Natural killer cell treated with Interleukin-12 subunit alpha and Interleukin-12 subunit beta and Interleukin-15 and Interleukin-18, amount 100 ng/mL, for 72 hours (primary cell): Measurements from ENCODE around the gene MAGI1. TPM values are rescaled to one million over a fixed set of nuclear protein-coding genes. Genes with fewer than 3 reads are reported as not detected.

Source experiments
- ATAC-seq, 2 donors: fragments of 150-1000 bp; cut with Tn5 transposase in 1 of 2; sonication (Bioruptor Pico), chemical (Tn5 transposase) in 1 of 2; 2 replicates each; pipeline ENCODE4 v1.10.0; 2021
- DNase-seq: peaks from one replicate; pipeline ENCODE4 v3.0.0; 2022; ENCODE audit warnings: low spot score
- H3K27ac Mint-ChIP-seq, 2 donors: 1 replicate in 1 of 2; 2 replicates in 1 of 2; pipeline ENCODE4 v1.8.0; 2022; ENCODE audit warnings: mixed read lengths in 2 of 2, mild to moderate bottlenecking in 1 of 2, moderate library complexity in 1 of 2
- H3K27me3 Mint-ChIP-seq, 2 donors: 1 replicate in 1 of 2; 2 replicates in 1 of 2; pipeline ENCODE4 v1.8.0; 2022; ENCODE audit warnings: mixed read lengths in 2 of 2
- H3K36me3 Mint-ChIP-seq: one replicate; pipeline ENCODE4 v1.8.0; 2022; ENCODE audit warnings: mixed read lengths
- H3K4me1 Mint-ChIP-seq, 2 donors: 1 replicate in 1 of 2; 2 replicates in 1 of 2; pipeline ENCODE4 v1.8.0; 2022; ENCODE audit warnings: low read depth in 2 of 2, mixed read lengths in 2 of 2, mild to moderate bottlenecking in 1 of 2
- H3K4me3 Mint-ChIP-seq: one replicate; pipeline ENCODE4 v1.8.0; 2022; ENCODE audit warnings: mixed read lengths
- H3K9me3 Mint-ChIP-seq: 2 replicates; pipeline ENCODE4 v1.8.0; 2022; ENCODE audit warnings: mixed read lengths
- total RNA-seq, 2 donors: library from RNA; stranded (reverse); gene quantifications; one replicate each; pipeline ENCODE4 v1.2.3, GENCODE V29; 2022

MAGI1 gene
- total RNA-seq, 2 donors from 2014 or later, result not detected

- Mint-ChIP-seq H3K27ac (no peak overlapping the region), H3K27me3 (peaks cover 0 to 4% of the 10 kb centered on the region in 2 donors), H3K4me1 (no peaks in the 10 kb centered on the region), H3K36me3 (no peaks in the 10 kb centered on the region), H3K9me3 (peaks cover 3% of the 10 kb centered on the region), H3K4me3 (no peak overlapping the region)
- DNase-seq (no peak), ATAC-seq (no peak)
Measured at GRCh38 chr3:65603631-65604030, 435.1 kb downstream of the MAGI1 start.

- Mint-ChIP-seq H3K36me3 (no peaks in the 10 kb centered on the region), H3K4me3 (no peak overlapping the region), H3K27ac (no peak overlapping the region), H3K9me3 (peaks cover 2% of the 10 kb centered on the region), H3K27me3 (peaks cover 0 to 11% of the 10 kb centered on the region in 2 donors), H3K4me1 (no peaks in the 10 kb centered on the region)
- DNase-seq (no peak), ATAC-seq (no peak)
Measured at GRCh38 chr3:65600888-65601287, 437.8 kb downstream of the MAGI1 start.

- peaks cover 3% of the 10 kb centered on the region for H3K9me3 Mint-ChIP-seq
- ATAC-seq, result no peak
Measured at GRCh38 chr3:65597952-65598413, 440.7 kb downstream of the MAGI1 start.

GRCh38 chr3:65597226-65597951 lies 441.3 kb downstream of the MAGI1 start:
- ATAC-seq (no peak), DNase-seq (no peak)
- H3K27me3 Mint-ChIP-seq, result peaks cover 0 to 11% of the 10 kb centered on the region in 2 donors

More at GRCh38 chr3:65597952-65598413, 440.7 kb downstream of the MAGI1 start:
- H3K27me3 Mint-ChIP-seq, result peaks cover 0 to 11% of the 10 kb centered on the region in 2 donors
- H3K27ac Mint-ChIP-seq, result no peak overlapping the region
- no peak for DNase-seq
- H3K4me1 Mint-ChIP-seq, result no peaks in the 10 kb centered on the region
- H3K36me3 Mint-ChIP-seq, result no peaks in the 10 kb centered on the region
- H3K4me3 Mint-ChIP-seq, result no peak overlapping the region

GRCh38 chr3:65596571-65597225 lies 442.0 kb downstream of the MAGI1 start:
- Mint-ChIP-seq H3K4me3 (no peak overlapping the region), H3K4me1 (no peaks in the 10 kb centered on the region), H3K36me3 (no peaks in the 10 kb centered on the region), H3K27ac (no peak overlapping the region), H3K9me3 (peaks cover 5% of the 10 kb centered on the region), H3K27me3 (peaks cover 0 to 11% of the 10 kb centered on the region in 2 donors)
- DNase-seq (no peak), ATAC-seq (no peak)

More at GRCh38 chr3:65597226-65597951, 441.3 kb downstream of the MAGI1 start:
- Mint-ChIP-seq H3K36me3 (no peaks in the 10 kb centered on the region), H3K4me3 (no peak overlapping the region), H3K9me3 (peaks cover 3% of the 10 kb centered on the region), H3K27ac (no peak overlapping the region), H3K4me1 (no peaks in the 10 kb centered on the region)

GRCh38 chr3:65596029-65596300 lies 442.8 kb downstream of the MAGI1 start:
- DNase-seq, result no peak
- Mint-ChIP-seq H3K27me3 (peaks cover 0 to 11% of the 10 kb centered on the region in 2 donors), H3K36me3 (no peaks in the 10 kb centered on the region), H3K4me3 (no peak overlapping the region), H3K27ac (no peak overlapping the region), H3K9me3 (peaks cover 7% of the 10 kb centered on the region), H3K4me1 (no peaks in the 10 kb centered on the region)
- no peak for ATAC-seq

- H3K27ac Mint-ChIP-seq, result no peak overlapping the region
- no peak for ATAC-seq
- no peaks in the 10 kb centered on the region for H3K36me3 Mint-ChIP-seq
- H3K27me3 Mint-ChIP-seq, result peaks cover 0 to 11% of the 10 kb centered on the region in 2 donors
- H3K4me1 Mint-ChIP-seq, result no peaks in the 10 kb centered on the region
- H3K9me3 Mint-ChIP-seq, result peaks cover 7% of the 10 kb centered on the region
- no peak overlapping the region for H3K4me3 Mint-ChIP-seq
- no peak for DNase-seq
Measured at GRCh38 chr3:65595222-65596028, 443.3 kb downstream of the MAGI1 start.

GRCh38 chr3:65593780-65594752 lies 444.7 kb downstream of the MAGI1 start:
- Mint-ChIP-seq H3K27me3 (peaks cover 0 to 11% of the 10 kb centered on the region in 2 donors), H3K36me3 (no peaks in the 10 kb centered on the region), H3K9me3 (peaks cover 12% of the 10 kb centered on the region)

GRCh38 chr3:65591313-65591712 lies 447.4 kb downstream of the MAGI1 start:
- ATAC-seq, result no peak
- Mint-ChIP-seq H3K9me3 (peaks cover 12% of the 10 kb centered on the region), H3K36me3 (no peaks in the 10 kb centered on the region), H3K4me3 (no peak overlapping the region), H3K4me1 (no peaks in the 10 kb centered on the region), H3K27me3 (no peaks in the 10 kb centered on the region), H3K27ac (no peak overlapping the region)
- no peak for DNase-seq

More at GRCh38 chr3:65593780-65594752, 444.7 kb downstream of the MAGI1 start:
- Mint-ChIP-seq H3K4me3 (no peak overlapping the region), H3K4me1 (no peaks in the 10 kb centered on the region), H3K27ac (no peak overlapping the region)
- DNase-seq (no peak), ATAC-seq (no peak)

GRCh38 chr3:65588884-65589283 lies 449.8 kb downstream of the MAGI1 start:
- Mint-ChIP-seq H3K4me3 (no peak overlapping the region), H3K9me3 (peaks cover 10% of the 10 kb centered on the region), H3K4me1 (no peaks in the 10 kb centered on the region), H3K27me3 (no peaks in the 10 kb centered on the region), H3K27ac (no peak overlapping the region), H3K36me3 (no peaks in the 10 kb centered on the region)
- DNase-seq, result no peak
- ATAC-seq, result no peak

- Mint-ChIP-seq H3K27me3 (no peaks in the 10 kb centered on the region), H3K4me3 (no peak overlapping the region), H3K9me3 (peaks cover 10% of the 10 kb centered on the region), H3K27ac (no peak overlapping the region), H3K4me1 (no peaks in the 10 kb centered on the region), H3K36me3 (no peaks in the 10 kb centered on the region)
- no peak for DNase-seq
- no peak for ATAC-seq
Measured at GRCh38 chr3:65587650-65588439, 450.9 kb downstream of the MAGI1 start.

- no peak overlapping the region for H3K4me3 Mint-ChIP-seq
- H3K27me3 Mint-ChIP-seq, result no peaks in the 10 kb centered on the region
- ATAC-seq, result no peak
- no peaks in the 10 kb centered on the region for H3K36me3 Mint-ChIP-seq
- no peak overlapping the region for H3K27ac Mint-ChIP-seq
- H3K4me1 Mint-ChIP-seq, result no peaks in the 10 kb centered on the region
- no peak for DNase-seq
- H3K9me3 Mint-ChIP-seq, result peaks cover 5% of the 10 kb centered on the region
Measured at GRCh38 chr3:65584913-65585312, 453.8 kb downstream of the MAGI1 start.
